Kidney epithelial cell (primary cell): Measurements from ENCODE around the gene ALDH5A1. TPM values are rescaled to one million over a fixed set of nuclear protein-coding genes. Genes with fewer than 3 reads are reported as not detected.

Experiments
- DNase-seq: peaks from one replicate; pipeline ENCODE4 v3.0.0-alpha.2; 2010; ENCODE audit warnings: low read depth
- H3K27me3 ChIP-seq: 2 replicates; pipeline ENCODE4 v1.6.0; 2011; ENCODE audit warnings: low read length; ENCODE audit not compliant: control insufficient read depth, insufficient read depth
- H3K36me3 ChIP-seq: 2 replicates; pipeline ENCODE4 v1.5.1; 2011; ENCODE audit warnings: low read length; ENCODE audit not compliant: control insufficient read depth, insufficient read depth
- H3K4me3 ChIP-seq: 2 replicates; pipeline ENCODE4 v1.5.1; 2011; ENCODE audit warnings: low read depth, mild to moderate bottlenecking, control low read depth, low read length
- CTCF ChIP-seq: IDR thresholded peaks from 2 replicates; pipeline ENCODE4 v1.5.1; 2011; ENCODE audit warnings: mild to moderate bottlenecking, moderate library complexity, low read length, control low read depth, inconsistent platforms; ENCODE audit not compliant: insufficient read depth, poor library complexity, severe bottlenecking
- total RNA-seq: library from RNA; depleted of rRNA; stranded (reverse); fragments of >200 nt; gene quantifications from 2 replicates; pipeline ENCODE4 v1.2.3, GENCODE V29; 2015

The ALDH5A1 gene
- total RNA-seq, 1 donor from 2014 or later = 7.7 TPM

GRCh38 chr6:24497254-24497970 lies 2.6 kb downstream of the ALDH5A1 start:
- DNase-seq = no peak
- H3K36me3 ChIP-seq = no peaks in the 10 kb centered on the region
- no peak overlapping the region for H3K4me3 ChIP-seq
- TF ChIP-seq CTCF = no peak
- H3K27me3 ChIP-seq = no peaks in the 10 kb centered on the region

- no peak for TF ChIP-seq CTCF
Measured at GRCh38 chr6:24500683-24501082, 5.9 kb downstream of the ALDH5A1 start.

GRCh38 chr6:24501374-24501773 lies 6.6 kb downstream of the ALDH5A1 start:
- Histone ChIP-seq H3K4me3 (no peak overlapping the region), H3K27me3 (no peaks in the 10 kb centered on the region), H3K36me3 (no peaks in the 10 kb centered on the region)
- no peak for TF ChIP-seq CTCF
- no peak for DNase-seq

More at GRCh38 chr6:24500683-24501082, 5.9 kb downstream of the ALDH5A1 start:
- no peak for DNase-seq
- Histone ChIP-seq H3K27me3 (no peaks in the 10 kb centered on the region), H3K4me3 (no peak overlapping the region), H3K36me3 (no peaks in the 10 kb centered on the region)

GRCh38 chr6:24501914-24502313 lies 7.1 kb downstream of the ALDH5A1 start:
- TF ChIP-seq CTCF = no peak
- Histone ChIP-seq H3K4me3 (no peak overlapping the region), H3K36me3 (no peaks in the 10 kb centered on the region), H3K27me3 (no peaks in the 10 kb centered on the region)
- no peak for DNase-seq

GRCh38 chr6:24504287-24504648 lies 9.5 kb downstream of the ALDH5A1 start:
- Histone ChIP-seq H3K36me3 (no peaks in the 10 kb centered on the region), H3K4me3 (no peak overlapping the region), H3K27me3 (no peaks in the 10 kb centered on the region)
- DNase-seq = no peak
- no peak for TF ChIP-seq CTCF
